T-helper 17 cell (primary cell): ENCODE data around the gene ADAMTS10. TPM values are rescaled to one million over a fixed set of nuclear protein-coding genes. Genes with fewer than 3 reads are reported as not detected.
A peak's percentile ranks its signal among the peaks of the same experiment; 100 is the strongest.

Source experiments
- ATAC-seq: fragments of 150-1000 bp; cut with Tn5 transposase; 2 replicates; pipeline ENCODE4 v1.10.0; 2021; ENCODE audit warnings: mild to moderate bottlenecking, moderate library complexity
- DNase-seq, 3 donors: peaks; one replicate each; pipeline versions ENCODE4 v3.0.0 to v3.0.0-alpha.2; 2020 to 2021
- H3K9me3 ChIP-seq: one replicate; pipeline ENCODE4 v1.7.0; 2013; ENCODE audit warnings: low read length, mild to moderate bottlenecking; ENCODE audit not compliant: control insufficient read depth, poor library complexity, severe bottlenecking
- H3K27ac Mint-ChIP-seq: one replicate; pipeline ENCODE4 v1.8.0; 2022; ENCODE audit warnings: mild to moderate bottlenecking, moderate library complexity, mixed read lengths
- H3K27me3 Mint-ChIP-seq: one replicate; pipeline ENCODE4 v1.8.0; 2022; ENCODE audit warnings: mixed read lengths
- H3K36me3 Mint-ChIP-seq: one replicate; pipeline ENCODE4 v1.8.0; 2022; ENCODE audit warnings: low read depth, mixed read lengths
- H3K4me1 Mint-ChIP-seq: one replicate; pipeline ENCODE4 v1.8.0; 2022; ENCODE audit warnings: mild to moderate bottlenecking, mixed read lengths
- H3K4me3 Mint-ChIP-seq: one replicate; pipeline ENCODE4 v1.8.0; 2022; ENCODE audit warnings: mild to moderate bottlenecking, moderate library complexity, mixed read lengths
- total RNA-seq, 4 donors: library from RNA in 2 of 4; stranded (reverse) in 2 of 4; gene quantifications; one replicate each; pipeline ENCODE4 v1.2.3 and lab custom pipeline; 2022 to 2026

Gene ADAMTS10
- total RNA-seq, 2 donors from 2014 or later = 24.0 to 33.1 TPM

DNA sequence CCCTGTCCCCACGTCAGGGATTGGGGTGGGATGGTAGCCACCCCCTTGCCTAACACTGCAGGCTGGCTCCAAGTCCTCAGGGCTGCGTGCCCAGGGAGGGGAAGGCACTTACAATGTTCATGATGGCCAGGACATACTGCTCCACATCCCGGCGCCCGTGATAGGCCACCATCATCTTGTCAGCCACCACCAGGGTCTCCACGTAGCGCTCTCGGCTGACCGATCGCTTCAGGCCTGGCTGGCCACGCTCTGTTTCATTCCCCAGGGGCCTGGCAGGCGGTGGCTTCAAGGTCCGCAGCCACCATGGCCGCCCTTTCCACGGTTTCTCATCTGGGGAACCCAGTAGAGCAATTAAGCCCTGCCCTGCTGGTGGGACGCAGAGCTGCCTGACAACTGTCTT, 9.7 kb downstream of the ADAMTS10 start:
- no peaks in the 10 kb centered on the region for H3K9me3 ChIP-seq
- no peak for DNase-seq
- Mint-ChIP-seq H3K27ac (no peak overlapping the region), H3K4me3 (no peak overlapping the region), H3K4me1 (no peaks in the 10 kb centered on the region), H3K27me3 (no peaks in the 10 kb centered on the region), H3K36me3 (no peaks in the 10 kb centered on the region)
- no peak for ATAC-seq

GRCh38 chr19:8600064-8600463, 10.5 kb downstream of the ADAMTS10 start:
- Mint-ChIP-seq H3K36me3 (peaks cover 2% of the 10 kb centered on the region), H3K4me3 (no peak overlapping the region), H3K4me1 (peaks cover under 1% of the 10 kb centered on the region), H3K27me3 (no peaks in the 10 kb centered on the region), H3K27ac (no peak overlapping the region)
- H3K9me3 ChIP-seq = no peaks in the 10 kb centered on the region
- DNase-seq = no peak
- no peak for ATAC-seq

- Mint-ChIP-seq H3K36me3 (peaks cover 2% of the 10 kb centered on the region), H3K4me1 (peaks cover 17% of the 10 kb centered on the region), H3K27ac (no peak overlapping the region), H3K27me3 (no peaks in the 10 kb centered on the region), H3K4me3 (no peak overlapping the region)
- no peaks in the 10 kb centered on the region for H3K9me3 ChIP-seq
- ATAC-seq (no peak), DNase-seq (no peak)
These were observed 14.3 kb downstream of the ADAMTS10 start for GRCh38 chr19:8596168-8596567.

DNA sequence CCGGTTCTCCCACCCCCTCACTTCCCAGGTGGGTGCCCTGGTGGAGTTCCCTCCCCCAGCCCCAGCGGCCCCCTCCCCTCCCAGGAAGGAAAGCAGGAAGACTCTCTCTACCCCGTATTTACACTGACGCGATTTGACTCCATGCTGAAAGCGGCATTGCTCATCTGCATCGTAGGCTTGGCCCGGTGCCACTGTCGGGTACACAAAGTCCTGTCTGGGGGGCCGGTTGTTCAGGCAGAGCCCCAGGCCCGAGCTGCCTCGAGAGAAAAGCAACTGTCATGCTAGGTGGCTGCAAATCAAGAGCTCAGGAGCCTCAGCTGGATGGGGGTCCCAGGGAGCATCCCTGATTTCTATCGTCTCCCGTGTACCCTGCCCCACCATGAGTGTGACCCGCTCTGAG, 14.9 kb downstream of the ADAMTS10 start:
- H3K9me3 ChIP-seq = no peaks in the 10 kb centered on the region
- Mint-ChIP-seq H3K27me3 (no peaks in the 10 kb centered on the region), H3K27ac (no peak overlapping the region), H3K4me3 (no peak overlapping the region), H3K4me1 (peaks cover 17% of the 10 kb centered on the region), H3K36me3 (peaks cover 2% of the 10 kb centered on the region)
- DNase-seq (no peak), ATAC-seq (no peak)

GRCh38 chr19:8593931-8594330, 16.6 kb downstream of the ADAMTS10 start:
- ATAC-seq (no peak), DNase-seq (no peak)
- Mint-ChIP-seq H3K4me1 (peaks cover 17% of the 10 kb centered on the region), H3K27ac (no peak overlapping the region), H3K4me3 (peak overlapping the region; percentile 79), H3K27me3 (no peaks in the 10 kb centered on the region), H3K36me3 (peaks cover 2% of the 10 kb centered on the region)
- H3K9me3 ChIP-seq = no peaks in the 10 kb centered on the region

GRCh38 chr19:8592231-8593009, 18.1 kb downstream of the ADAMTS10 start:
- DNase-seq = peak; percentile 92 to 94 (median 93)
- no peaks in the 10 kb centered on the region for H3K27me3 Mint-ChIP-seq
- H3K36me3 Mint-ChIP-seq = peaks cover 3% of the 10 kb centered on the region
- ATAC-seq = peak; percentile 90
- peak overlapping the region; percentile 79 for H3K4me3 Mint-ChIP-seq
- H3K9me3 ChIP-seq = no peaks in the 10 kb centered on the region
- H3K27ac Mint-ChIP-seq = peak overlapping the region; percentile 10
- H3K4me1 Mint-ChIP-seq = peaks cover 19% of the 10 kb centered on the region

- Mint-ChIP-seq H3K27me3 (no peaks in the 10 kb centered on the region), H3K4me3 (no peak overlapping the region), H3K27ac (no peak overlapping the region), H3K36me3 (peaks cover 2% of the 10 kb centered on the region), H3K4me1 (peaks cover 17% of the 10 kb centered on the region)
- no peaks in the 10 kb centered on the region for H3K9me3 ChIP-seq
- DNase-seq (no peak), ATAC-seq (no peak)
These were observed 21.3 kb downstream of the ADAMTS10 start for GRCh38 chr19:8589177-8589714.

DNA sequence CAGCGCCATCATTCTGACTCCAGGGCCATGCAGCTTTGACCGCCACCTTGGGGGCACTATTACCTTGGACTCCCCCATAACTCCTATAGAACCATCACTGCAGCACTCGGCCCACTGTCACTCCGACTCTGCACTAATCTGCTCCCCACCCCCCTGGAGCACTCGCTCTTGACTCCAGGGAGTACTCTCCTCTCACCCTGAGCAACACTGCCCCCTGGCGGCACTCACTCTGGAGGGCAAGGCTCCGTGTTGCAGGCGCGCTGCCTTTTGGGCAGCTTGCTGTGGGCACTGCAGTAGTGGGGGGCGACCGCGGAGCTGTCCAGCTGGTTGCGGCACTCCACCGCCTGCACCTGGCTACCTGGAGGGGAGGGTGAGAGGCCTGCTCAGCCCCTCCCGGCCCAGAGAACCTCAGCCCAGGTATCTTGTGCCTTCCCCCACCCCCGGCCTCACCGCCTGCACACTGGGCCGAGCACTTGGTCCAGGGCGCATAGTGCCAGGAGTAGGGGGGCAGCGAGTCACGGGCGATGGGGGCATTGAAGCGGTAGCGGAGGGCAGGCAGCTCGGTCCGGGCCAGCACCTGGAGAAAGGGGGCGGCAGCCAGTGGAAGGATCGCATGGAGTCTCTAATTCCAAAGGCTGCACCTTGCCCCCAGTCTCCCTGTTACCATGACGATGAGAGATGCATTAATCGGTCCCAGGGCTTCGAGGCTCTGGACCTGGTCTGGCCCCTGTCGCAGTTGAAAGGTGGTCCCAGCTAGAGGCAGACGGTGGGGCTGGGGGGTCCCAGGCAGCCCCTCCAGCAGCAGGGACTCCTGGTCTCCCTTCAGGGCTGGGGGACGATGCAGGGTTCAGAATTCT, 24.4 kb downstream of the ADAMTS10 start:
- Mint-ChIP-seq H3K27me3 (no peaks in the 10 kb centered on the region), H3K36me3 (peaks cover 2% of the 10 kb centered on the region), H3K4me1 (peaks cover 7% of the 10 kb centered on the region), H3K27ac (no peak overlapping the region), H3K4me3 (no peak overlapping the region)
- peak; percentile 71 for ATAC-seq
- no peaks in the 10 kb centered on the region for H3K9me3 ChIP-seq
- peak; percentile 45 to 67 (median 59) for DNase-seq

DNA sequence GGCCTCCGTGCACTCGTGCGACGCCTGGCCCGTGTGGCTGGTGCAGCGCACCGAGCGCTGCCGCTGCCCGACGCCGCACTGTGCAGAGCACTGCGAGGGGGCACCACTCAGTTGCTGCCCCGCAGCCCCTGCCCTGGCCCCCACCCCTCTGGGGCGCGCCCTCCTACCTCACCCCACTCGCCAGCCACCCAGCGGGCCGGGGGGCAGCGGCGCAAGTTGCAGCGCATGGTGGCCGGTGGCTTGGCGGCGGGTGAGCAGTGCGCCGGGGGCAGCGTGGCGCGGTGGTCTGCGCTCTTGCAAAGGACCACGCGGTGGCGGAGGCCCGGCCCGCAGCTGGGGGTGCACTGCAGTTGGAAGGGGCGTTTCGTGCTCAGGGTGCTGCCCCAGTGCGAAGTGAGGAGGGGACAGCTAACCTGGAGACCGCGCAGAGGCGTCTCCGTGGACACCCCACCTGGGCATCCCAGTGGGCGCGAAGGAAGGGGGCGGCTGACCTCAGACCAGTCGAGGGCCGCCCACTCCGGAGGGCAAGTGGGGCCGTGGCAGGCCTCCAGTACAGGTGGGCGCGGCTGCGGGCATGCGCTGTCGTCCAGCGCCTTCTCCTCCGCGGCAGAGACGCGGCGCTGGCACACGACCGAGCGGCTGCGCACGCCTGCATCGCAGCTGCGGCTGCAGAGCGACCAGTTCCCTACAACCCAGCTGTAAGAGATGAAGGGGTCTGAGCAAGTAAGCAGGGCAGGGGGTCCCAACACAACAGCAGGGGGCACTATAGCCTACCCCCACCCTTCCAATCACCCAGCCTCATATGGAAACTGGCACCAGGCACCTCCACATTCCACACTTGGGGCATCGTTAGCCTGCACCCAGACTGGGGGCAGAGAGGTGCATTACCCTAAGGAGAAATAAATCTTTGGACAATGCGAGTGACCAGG, 25.3 kb downstream of the ADAMTS10 start:
- H3K4me1 Mint-ChIP-seq = peaks cover 7% of the 10 kb centered on the region

DNA sequence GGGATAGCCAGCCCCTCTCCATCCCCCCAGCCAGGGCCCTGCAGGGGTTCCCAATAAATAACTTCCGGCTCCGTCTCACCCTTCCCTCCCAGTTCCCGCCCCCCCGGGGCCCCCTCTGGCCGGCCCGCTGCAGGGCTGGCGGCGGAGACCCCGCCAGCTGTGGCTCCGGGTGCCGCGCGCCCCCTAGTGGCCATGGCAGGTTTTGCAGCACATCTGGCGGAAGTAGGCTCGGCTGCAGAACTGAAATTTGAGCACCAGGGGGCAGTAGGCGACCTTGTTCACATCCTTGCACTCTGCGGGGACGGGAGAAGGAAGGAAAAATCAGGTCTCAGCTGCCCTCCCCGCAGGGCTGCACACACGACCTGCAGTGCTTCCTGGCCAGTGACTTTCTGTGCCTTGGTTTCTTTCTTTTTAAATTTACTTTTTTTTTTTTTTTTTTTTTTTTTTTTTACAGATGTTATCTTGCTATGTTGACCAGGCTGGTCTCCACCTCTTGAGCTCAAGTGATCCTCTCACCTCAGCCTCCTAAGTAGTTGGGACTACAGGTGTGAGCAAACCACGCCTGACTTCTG, 29.7 kb downstream of the ADAMTS10 start:
- Mint-ChIP-seq H3K27me3 (no peaks in the 10 kb centered on the region), H3K4me1 (peaks cover 23% of the 10 kb centered on the region), H3K36me3 (peaks cover 6% of the 10 kb centered on the region), H3K27ac (no peak overlapping the region), H3K4me3 (no peak overlapping the region)
- no peaks in the 10 kb centered on the region for H3K9me3 ChIP-seq
- DNase-seq = peak; percentile 75 to 83 (median 76)
- peak; percentile 71 for ATAC-seq

More for the DNA sequence above, 25.3 kb downstream of the ADAMTS10 start:
- H3K27ac Mint-ChIP-seq = no peak overlapping the region
- peaks cover 2% of the 10 kb centered on the region for H3K36me3 Mint-ChIP-seq
- no peak for ATAC-seq
- DNase-seq = no peak
- H3K9me3 ChIP-seq = no peaks in the 10 kb centered on the region
- no peaks in the 10 kb centered on the region for H3K27me3 Mint-ChIP-seq
- no peak overlapping the region for H3K4me3 Mint-ChIP-seq

DNA sequence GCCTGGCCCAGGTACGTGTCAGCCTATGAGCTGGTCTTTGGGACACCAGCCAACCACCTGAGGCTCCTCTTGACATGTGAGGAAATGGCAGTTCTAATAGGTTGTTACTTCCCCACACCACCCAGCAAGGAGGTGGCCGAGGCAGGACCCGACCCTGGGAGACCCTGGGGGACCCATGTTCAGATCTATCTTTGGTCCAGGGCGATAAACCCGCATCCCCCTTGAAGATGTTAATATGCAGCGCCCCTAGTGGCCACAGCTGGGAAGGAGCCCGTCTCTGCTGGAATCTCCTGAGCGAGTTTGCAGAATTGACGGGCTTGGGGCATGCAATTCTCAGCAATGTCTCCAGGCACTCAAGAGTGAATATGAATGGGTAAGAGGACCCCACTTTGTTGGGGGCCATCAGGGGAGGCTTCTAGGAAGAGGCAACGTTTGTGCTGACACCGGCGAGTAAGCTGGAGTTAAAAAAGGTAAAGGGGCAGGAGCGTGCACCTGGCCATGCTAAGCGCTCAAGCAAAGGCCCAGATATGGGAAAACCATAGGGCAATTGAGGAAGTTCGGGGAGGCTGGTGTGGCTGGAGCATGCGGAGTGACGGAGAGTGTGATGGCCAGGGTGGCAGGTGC, 31.8 kb downstream of the ADAMTS10 start:
- Mint-ChIP-seq H3K4me1 (peaks cover 40% of the 10 kb centered on the region), H3K27ac (peak overlapping the region; percentile 85), H3K27me3 (no peaks in the 10 kb centered on the region), H3K4me3 (peak overlapping the region; percentile 89), H3K36me3 (peaks cover 10% of the 10 kb centered on the region)
- DNase-seq (peak; percentile 69 to 82 (median 69)), ATAC-seq (peak; percentile 53)
- no peaks in the 10 kb centered on the region for H3K9me3 ChIP-seq

- Mint-ChIP-seq H3K4me1 (peaks cover 46% of the 10 kb centered on the region), H3K36me3 (peaks cover 11% of the 10 kb centered on the region), H3K4me3 (peak overlapping the region; percentile 99), H3K27me3 (no peaks in the 10 kb centered on the region), H3K27ac (peak overlapping the region; percentile 97)
- ATAC-seq = no peak
- H3K9me3 ChIP-seq = no peaks in the 10 kb centered on the region
- DNase-seq = no peak
These were observed 32.8 kb downstream of the ADAMTS10 start for GRCh38 chr19:8577741-8578140.
